H1 (cell line): ENCODE results near the gene DDB1. TPM values are rescaled to one million over a fixed set of nuclear protein-coding genes. Genes with fewer than 3 reads are reported as not detected.
"Not testable (repeated sequence)": the region's sequence is repeated elsewhere in the genome, so short reads cannot be mapped to it uniquely, and the experiment has no call there.

ENCODE experiments used
- CTCF ChIA-PET: fragments of 300-600 bp; sonication (Branson Sonifier 250); formaldehyde crosslinking; loops from one replicate; lab custom pipeline; 2021; ENCODE audit not compliant: partially characterized antibody; lab: Charles Lee
- POLR2A ChIA-PET: fragments of 300-600 bp; sonication (Branson Sonifier 250); formaldehyde crosslinking; loops from one replicate; lab custom pipeline; 2021; ENCODE audit warnings: inconsistent platforms; ENCODE audit not compliant: partially characterized antibody; lab: Charles Lee
- DNase-seq, 2 experiments: peaks; one replicate each; pipeline versions ENCODE4 v3.0.0 to v3.0.0-alpha.2; 2010 to 2022; ENCODE audit warnings: low spot score in 2 of 2, low read depth in 1 of 2, mixed read lengths in 1 of 2
- FAIRE-seq: peaks from 2 replicates; lab custom pipeline; 2011; peaks lifted over from hg19 to GRCh38; lab: Jason Lieb, UNC
- H2AFZ ChIP-seq: 2 replicates; pipeline ENCODE4 v1.8.1; 2012; ENCODE audit warnings: low read length, inconsistent platforms
- H2AK5ac ChIP-seq: 2 replicates; pipeline ENCODE4 v1.6.1; 2013; ENCODE audit warnings: low read depth, low read length
- H2BK120ac ChIP-seq: replicated peaks from 2 replicates; pipeline ENCODE3; 2013; ENCODE audit warnings: low read depth, low read length, inconsistent platforms
- H2BK12ac ChIP-seq: 2 replicates; pipeline ENCODE4 v1.6.1; 2013; ENCODE audit warnings: low read depth, low read length
- H2BK15ac ChIP-seq: 2 replicates; pipeline ENCODE4 v1.6.1; 2013; ENCODE audit warnings: low read length
- H2BK20ac ChIP-seq: 2 replicates; pipeline ENCODE4 v1.6.1; 2013; ENCODE audit warnings: low read length
- H2BK5ac ChIP-seq: 2 replicates; pipeline ENCODE4 v1.6.1; 2013; ENCODE audit warnings: low read depth, low read length
- H3K14ac ChIP-seq: 2 replicates; pipeline ENCODE4 v1.6.1; 2013; ENCODE audit warnings: inconsistent platforms; ENCODE audit not compliant: insufficient read length
- H3K18ac ChIP-seq: 2 replicates; pipeline ENCODE4 v1.6.1; 2013; ENCODE audit warnings: low read length; ENCODE audit errors: extremely low read depth
- H3K23ac ChIP-seq: 2 replicates; pipeline ENCODE4 v1.6.1; 2013; ENCODE audit warnings: inconsistent platforms; ENCODE audit not compliant: insufficient read length
- H3K23me2 ChIP-seq: 2 replicates; pipeline ENCODE4 v1.6.1; 2013; ENCODE audit warnings: low read depth, low read length
- H3K27ac ChIP-seq: 2 replicates; pipeline ENCODE4 v1.6.1; 2011; ENCODE audit warnings: low read depth, low read length, inconsistent platforms
- H3K27me3 ChIP-seq, 4 experiments: replicated peaks in 1 of 4; 1 replicate in 1 of 4; 2 replicates in 3 of 4; pipeline versions ENCODE4 v1.6.1 to v1.8.1; 2011 to 2013; ENCODE audit warnings: low read length in 3 of 4, mild to moderate bottlenecking in 3 of 4, inconsistent platforms in 2 of 4, mixed read lengths in 2 of 4, moderate library complexity in 1 of 4; ENCODE audit not compliant: control insufficient read depth in 3 of 4, insufficient read depth in 3 of 4; ENCODE audit errors: extremely low read depth in 1 of 4
- H3K36me3 ChIP-seq, 4 experiments: 2 replicates each; pipeline versions ENCODE4 v1.6.1 to v1.8.1; 2011 to 2013; ENCODE audit warnings: mild to moderate bottlenecking in 4 of 4, low read length in 3 of 4, moderate library complexity in 2 of 4, control low read depth in 1 of 4, inconsistent platforms in 1 of 4; ENCODE audit not compliant: insufficient read depth in 4 of 4, control insufficient read depth in 2 of 4
- H3K4ac ChIP-seq: replicated peaks from 2 replicates; pipeline ENCODE3; 2013; ENCODE audit warnings: low read length, low read depth, mixed read lengths, inconsistent platforms; ENCODE audit not compliant: insufficient read length
- H3K4me1 ChIP-seq, 4 experiments: replicated peaks in 1 of 4; 1 replicate in 1 of 4; 2 replicates in 3 of 4; pipeline versions ENCODE4 v1.6.1 to v1.8.1; 2011 to 2013; ENCODE audit warnings: low read length in 3 of 4, inconsistent platforms in 2 of 4, mixed read lengths in 1 of 4; ENCODE audit not compliant: insufficient read depth in 4 of 4, control insufficient read depth in 3 of 4
- H3K4me2 ChIP-seq, 2 experiments: 2 replicates each; pipeline versions ENCODE4 v1.6.1 to v1.8.1; 2011 to 2013; ENCODE audit warnings: low read depth in 2 of 2, low read length in 2 of 2, control low read depth in 1 of 2, inconsistent platforms in 1 of 2, mild to moderate bottlenecking in 1 of 2; ENCODE audit not compliant: insufficient read depth in 1 of 2
- H3K4me3 ChIP-seq, 4 experiments: fragments of 200-600, 300-600 bp in 1 of 4; sonication (generic), shearing (Covaris generic), sonication (Bioruptor Twin) in 1 of 4; 2 replicates each; pipeline versions ENCODE4 v1.5.1 to v1.8.1; 2011 to 2016; ENCODE audit warnings: low read length in 4 of 4, low read depth in 3 of 4, control low read depth in 2 of 4, inconsistent platforms in 2 of 4, mild to moderate bottlenecking in 2 of 4, mixed read lengths in 1 of 4, moderate library complexity in 1 of 4; ENCODE audit not compliant: insufficient read depth in 2 of 4; ENCODE audit errors: extremely low read depth in 1 of 4
- H3K56ac ChIP-seq: replicated peaks from 2 replicates; pipeline ENCODE3; 2013; ENCODE audit warnings: low read depth, mild to moderate bottlenecking, mixed read lengths, low read length, inconsistent platforms; ENCODE audit not compliant: insufficient read length
- H3K79me1 ChIP-seq: 2 replicates; pipeline ENCODE4 v1.6.1; 2013; ENCODE audit warnings: low read depth, low read length, control low read depth
- H3K79me2 ChIP-seq, 2 experiments: 2 replicates each; pipeline versions ENCODE4 v1.6.1 to v1.8.1; 2012 to 2013; ENCODE audit warnings: low read length in 2 of 2, mild to moderate bottlenecking in 2 of 2, inconsistent platforms in 1 of 2; ENCODE audit not compliant: insufficient read depth in 2 of 2, control insufficient read depth in 1 of 2
- H3K9ac ChIP-seq, 4 experiments: replicated peaks in 1 of 4; 1 replicate in 1 of 4; 2 replicates in 3 of 4; pipeline versions ENCODE4 v1.6.1 to v1.8.1; 2011 to 2013; ENCODE audit warnings: low read depth in 3 of 4, low read length in 3 of 4, control low read depth in 2 of 4, mild to moderate bottlenecking in 2 of 4, moderate library complexity in 2 of 4, inconsistent platforms in 1 of 4; ENCODE audit errors: extremely low read depth in 1 of 4
- H3K9me3 ChIP-seq, 2 experiments: 2 replicates each; pipeline versions ENCODE4 v1.6.1 to v1.8.1; 2012 to 2013; ENCODE audit warnings: mild to moderate bottlenecking in 2 of 2, moderate library complexity in 2 of 2, control low read depth in 1 of 2, inconsistent platforms in 1 of 2, low read depth in 1 of 2, low read length in 1 of 2, mixed read lengths in 1 of 2; ENCODE audit not compliant: insufficient read depth in 2 of 2
- H4K20me1 ChIP-seq, 2 experiments: replicated peaks in 1 of 2; 2 replicates each; pipeline versions ENCODE3 to v1.8.1; 2011 to 2013; ENCODE audit warnings: inconsistent platforms in 2 of 2, low read length in 2 of 2, mild to moderate bottlenecking in 1 of 2; ENCODE audit not compliant: insufficient read depth in 2 of 2, control insufficient read depth in 1 of 2
- H4K5ac ChIP-seq: 2 replicates; pipeline ENCODE4 v1.6.1; 2013; ENCODE audit warnings: low read length, low read depth, mixed read lengths, inconsistent platforms; ENCODE audit not compliant: insufficient read length
- H4K8ac ChIP-seq: 2 replicates; pipeline ENCODE4 v1.8.0; 2013; ENCODE audit warnings: mild to moderate bottlenecking, moderate library complexity, low read length, inconsistent platforms; ENCODE audit not compliant: insufficient read depth; ENCODE audit errors: extremely low read depth
- H4K91ac ChIP-seq: replicated peaks from 2 replicates; pipeline ENCODE3; 2013; ENCODE audit warnings: low read length, mixed read lengths, inconsistent platforms; ENCODE audit not compliant: insufficient read length
- WGBS, 2 experiments: shearing (Covaris generic) in 1 of 2; methylation state at CpG; one replicate each; pipeline versions ENCODE4 v1.1.6 to v1.1.7; 2013 to 2015; ENCODE audit warnings: low lambda C conversion rate in 2 of 2, mixed read lengths in 2 of 2, inconsistent platforms in 1 of 2, low coverage in 1 of 2, missing lambda C conversion rate in 1 of 2; ENCODE audit not compliant: insufficient replicate concordance in 2 of 2, insufficient coverage in 1 of 2, insufficient read length in 1 of 2; ENCODE audit errors: extremely low coverage in 1 of 2, missing lambda C conversion rate in 1 of 2; 5-methylcytosine and 5-hydroxymethylcytosine counted together
- polyA plus RNA-seq, 7 experiments: library from polyadenylated mRNA; depleted of rRNA in 3 of 7; stranded (reverse) in 5 of 7; unstranded in 2 of 7; fragments of >200 nt in 5 of 7; fragments of 200-250 nt in 2 of 7; gene quantifications; 1 replicate in 5 of 7; 2 replicates in 1 of 7; 4 replicates in 1 of 7; pipeline versions ENCODE4 v1.2.1 to v1.2.3, GENCODE V29; 2011 to 2013; ENCODE audit warnings: missing spikeins in 2 of 7, mixed read lengths in 2 of 7
- total RNA-seq: library from RNA; stranded (reverse); fragmentation: NEBNext Ultra II Directional; extraction: Animal tissue kit (Norgen Biotek cat#: 25700); gene quantifications from 2 replicates; pipeline ENCODE4 v1.2.1, GENCODE V29; 2021

DDB1 gene
- total and polyA plus RNA-seq, 2 of the 8 experiments (the other 6 are each of a cell fraction or from before 2014, with no cell fraction given), result 275 to 306 TPM

GRCh38 chr11:61250796-61251765 lies 81.8 kb downstream of the DDB1 start:
- not testable (repeated sequence) for H3K23ac ChIP-seq, H3K36me3 ChIP-seq, H3K4ac ChIP-seq, FAIRE-seq, H4K20me1 ChIP-seq, H3K79me1 ChIP-seq, H4K8ac ChIP-seq, H3K79me2 ChIP-seq, H3K56ac ChIP-seq, H2BK12ac ChIP-seq, H2AK5ac ChIP-seq, H3K14ac ChIP-seq, H3K27ac ChIP-seq, H3K23me2 ChIP-seq, H3K4me1 ChIP-seq, H2BK15ac ChIP-seq, H4K5ac ChIP-seq, H2BK20ac ChIP-seq, H3K4me3 ChIP-seq, H3K4me2 ChIP-seq, DNase-seq, H2BK5ac ChIP-seq, H2AFZ ChIP-seq, H4K91ac ChIP-seq, H3K27me3 ChIP-seq, H3K9ac ChIP-seq, H2BK120ac ChIP-seq, H3K9me3 ChIP-seq, H3K18ac ChIP-seq
- ChIA-PET POLR2A (interaction anchor here (1.4 kb wide), 1 partner anchor 46 kb away, joined by 3 read pairs; no protein-coding TSS in a partner anchor), CTCF (interaction anchor here (0.6 to 4.8 kb wide), 5 partner anchors 12 to 134 kb away, joined by 3 to 19 read pairs (median 4); no protein-coding TSS in a partner anchor)
- WGBS, 2 experiments, result 93% methylated on average over 20 of the region's 20 CpGs; no CpG with 5 or more reads in 1 of the 2 experiments

Other genes with a start within 250 kb of the DDB1 start
- not detected in 2 replicates for gene CD5, start 230.6 kb downstream of the DDB1 start, total RNA-seq
- not detected in 2 replicates for gene CD5, start 230.6 kb downstream of the DDB1 start, polyA plus RNA-seq (2011; rRNA removed)
- gene VPS37C, start 171.7 kb downstream of the DDB1 start, total RNA-seq, result 18.0 and 21.0 TPM in 2 replicates
- gene VPS37C, start 171.7 kb downstream of the DDB1 start, polyA plus RNA-seq (2011; rRNA removed), result 12.9 and 15.4 TPM in 2 replicates
- not detected in 2 replicates for gene PGA3, start 129.6 kb downstream of the DDB1 start, total RNA-seq
- gene PGA3, start 129.6 kb downstream of the DDB1 start, polyA plus RNA-seq (2011; rRNA removed), result 0.20 TPM in 1 of 2 replicates, not detected in the other
- gene PGA4, start 110.8 kb downstream of the DDB1 start, total RNA-seq, result not detected in 2 replicates
- 1.3 and 2.0 TPM in 2 replicates for gene PGA4, start 110.8 kb downstream of the DDB1 start, polyA plus RNA-seq (2011; rRNA removed)
- 0.67 and 0.84 TPM in 2 replicates for gene PGA5, start 91.9 kb downstream of the DDB1 start, total RNA-seq
- 2.0 and 2.5 TPM in 2 replicates for gene PGA5, start 91.9 kb downstream of the DDB1 start, polyA plus RNA-seq (2011; rRNA removed)
- 12.3 and 14.5 TPM in 2 replicates for gene VWCE, start 37.8 kb downstream of the DDB1 start, total RNA-seq
- gene VWCE, start 37.8 kb downstream of the DDB1 start, polyA plus RNA-seq (2011; rRNA removed), result 9.5 and 16.8 TPM in 2 replicates
- 53.5 and 56.0 TPM in 2 replicates for gene TKFC, start 123 bp upstream of the DDB1 start, total RNA-seq
- 55.0 and 84.1 TPM in 2 replicates for gene TKFC, start 123 bp upstream of the DDB1 start, polyA plus RNA-seq (2011; rRNA removed)
- 29.6 and 32.5 TPM in 2 replicates for gene CYB561A3, start 28.8 kb upstream of the DDB1 start, total RNA-seq
- gene CYB561A3, start 28.8 kb upstream of the DDB1 start, polyA plus RNA-seq (2011; rRNA removed), result 41.2 and 58.0 TPM in 2 replicates
- 32.9 and 35.3 TPM in 2 replicates for gene TMEM138, start 29.3 kb upstream of the DDB1 start, total RNA-seq
- gene TMEM138, start 29.3 kb upstream of the DDB1 start, polyA plus RNA-seq (2011; rRNA removed), result 48.6 and 59.0 TPM in 2 replicates
- 20.7 and 24.3 TPM in 2 replicates for gene TMEM216, start 59.5 kb upstream of the DDB1 start, total RNA-seq
- gene TMEM216, start 59.5 kb upstream of the DDB1 start, polyA plus RNA-seq (2011; rRNA removed), result 71.3 and 103 TPM in 2 replicates
- gene CPSF7, start 96.9 kb upstream of the DDB1 start, total RNA-seq, result 95.9 and 96.7 TPM in 2 replicates
- gene CPSF7, start 96.9 kb upstream of the DDB1 start, polyA plus RNA-seq (2011; rRNA removed), result 122 and 192 TPM in 2 replicates
- 41.0 and 44.8 TPM in 2 replicates for gene SDHAF2, start 97.0 kb upstream of the DDB1 start, total RNA-seq
- gene SDHAF2, start 97.0 kb upstream of the DDB1 start, polyA plus RNA-seq (2011; rRNA removed), result 81.1 and 114 TPM in 2 replicates
- 0.47 and 0.61 TPM in 2 replicates for gene LRRC10B, start 175.6 kb upstream of the DDB1 start, total RNA-seq
- gene LRRC10B, start 175.6 kb upstream of the DDB1 start, polyA plus RNA-seq (2011; rRNA removed), result 0.71 and 1.1 TPM in 2 replicates
- gene SYT7, start 248.0 kb upstream of the DDB1 start, total RNA-seq, result 10.5 and 10.6 TPM in 2 replicates
- 9.6 and 14.4 TPM in 2 replicates for gene SYT7, start 248.0 kb upstream of the DDB1 start, polyA plus RNA-seq (2011; rRNA removed)